T-helper 1 cell treated with Interleukin-12 subunit alpha and Interleukin-12 subunit beta and Interleukin-4 antibody, amounts not matched to agents 30 μg/mL and 1 μg/mL, for 36 hours (primary cell): ENCODE measurements around the gene ATG9A.

Source experiments
- H3K27ac Mint-ChIP-seq: one replicate; pipeline ENCODE4 v1.8.0; 2021; ENCODE audit warnings: mild to moderate bottlenecking, mixed read lengths
- H3K27me3 Mint-ChIP-seq: one replicate; pipeline ENCODE4 v1.8.0; 2021; ENCODE audit warnings: low read depth, mixed read lengths
- H3K36me3 Mint-ChIP-seq: one replicate; pipeline ENCODE4 v1.8.0; 2021; ENCODE audit warnings: low read depth, mixed read lengths
- H3K4me1 Mint-ChIP-seq: one replicate; pipeline ENCODE4 v1.8.0; 2021; ENCODE audit warnings: low read depth, mixed read lengths
- H3K4me3 Mint-ChIP-seq: one replicate; pipeline ENCODE4 v1.8.0; 2021; ENCODE audit warnings: mild to moderate bottlenecking, moderate library complexity, mixed read lengths
- H3K9me3 Mint-ChIP-seq: one replicate; pipeline ENCODE4 v1.8.0; 2021; ENCODE audit warnings: mixed read lengths

ATG9A gene

GRCh38 chr2:219229305-219230058, at the start of gene ATG9A, which contains the start of gene ANKZF1:
TSS of gene ATG9A (minus strand) at chr2:219229636. CDS start at chr2:219228024, 1,612 bp downstream.
TSS of gene ANKZF1 (plus strand) at chr2:219229806. CDS start at chr2:219230258, 452 bp downstream.
- no peaks in the 10 kb centered on the region for H3K9me3 Mint-ChIP-seq
- H3K27ac Mint-ChIP-seq: peak within 1 kb of the TSS; percentile 97
- H3K4me3 Mint-ChIP-seq: peak within 1 kb of the TSS; percentile 95
- H3K36me3 Mint-ChIP-seq: peaks cover 45% of the 10 kb centered on the region
- H3K4me1 Mint-ChIP-seq: peaks cover 49% of the 10 kb centered on the region
- H3K27me3 Mint-ChIP-seq: no peaks in the 10 kb centered on the region

GRCh38 chr2:219278655-219279150, 49.3 kb upstream of the ATG9A start:
- Mint-ChIP-seq H3K27ac (peak overlapping the region; percentile 98), H3K4me3 (peak overlapping the region; percentile 98), H3K9me3 (no peaks in the 10 kb centered on the region), H3K4me1 (peaks cover 35% of the 10 kb centered on the region), H3K36me3 (peaks cover 13% of the 10 kb centered on the region), H3K27me3 (peaks cover 4% of the 10 kb centered on the region)

- peak overlapping the region; percentile 98 for H3K27ac Mint-ChIP-seq
Measured at GRCh38 chr2:219277703-219278654, 48.5 kb upstream of the ATG9A start.

GRCh38 chr2:219274361-219274921, 45.0 kb upstream of the ATG9A start:
- H3K27ac Mint-ChIP-seq: no peak overlapping the region
- H3K4me3 Mint-ChIP-seq: no peak overlapping the region
- no peaks in the 10 kb centered on the region for H3K9me3 Mint-ChIP-seq
- H3K27me3 Mint-ChIP-seq: peaks cover 10% of the 10 kb centered on the region
- H3K4me1 Mint-ChIP-seq: peaks cover 20% of the 10 kb centered on the region
- H3K36me3 Mint-ChIP-seq: no peaks in the 10 kb centered on the region

More at GRCh38 chr2:219277703-219278654, 48.5 kb upstream of the ATG9A start:
- H3K4me1 Mint-ChIP-seq: peaks cover 35% of the 10 kb centered on the region
- peak overlapping the region; percentile 98 for H3K4me3 Mint-ChIP-seq
- H3K36me3 Mint-ChIP-seq: peaks cover 10% of the 10 kb centered on the region
- peaks cover 4% of the 10 kb centered on the region for H3K27me3 Mint-ChIP-seq
- H3K9me3 Mint-ChIP-seq: no peaks in the 10 kb centered on the region

- H3K9me3 Mint-ChIP-seq: no peaks in the 10 kb centered on the region
- H3K4me1 Mint-ChIP-seq: peaks cover 19% of the 10 kb centered on the region
- no peaks in the 10 kb centered on the region for H3K36me3 Mint-ChIP-seq
- no peak overlapping the region for H3K4me3 Mint-ChIP-seq
- no peak overlapping the region for H3K27ac Mint-ChIP-seq
- H3K27me3 Mint-ChIP-seq: peaks cover 10% of the 10 kb centered on the region
Measured at GRCh38 chr2:219273937-219274336, 44.5 kb upstream of the ATG9A start.

- H3K27me3 Mint-ChIP-seq: peaks cover 10% of the 10 kb centered on the region
- no peak overlapping the region for H3K4me3 Mint-ChIP-seq
- no peaks in the 10 kb centered on the region for H3K36me3 Mint-ChIP-seq
- H3K27ac Mint-ChIP-seq: no peak overlapping the region
- H3K4me1 Mint-ChIP-seq: peaks cover 9% of the 10 kb centered on the region
- no peaks in the 10 kb centered on the region for H3K9me3 Mint-ChIP-seq
Measured at GRCh38 chr2:219272995-219273394, 43.6 kb upstream of the ATG9A start.

- H3K9me3 Mint-ChIP-seq: no peaks in the 10 kb centered on the region
- no peak overlapping the region for H3K27ac Mint-ChIP-seq
- no peaks in the 10 kb centered on the region for H3K36me3 Mint-ChIP-seq
- H3K27me3 Mint-ChIP-seq: peaks cover 10% of the 10 kb centered on the region
- H3K4me3 Mint-ChIP-seq: no peak overlapping the region
- peaks cover 3% of the 10 kb centered on the region for H3K4me1 Mint-ChIP-seq
Measured at GRCh38 chr2:219272356-219272755, 42.9 kb upstream of the ATG9A start.

GRCh38 chr2:219271021-219271420, 41.6 kb upstream of the ATG9A start:
- peaks cover 10% of the 10 kb centered on the region for H3K27me3 Mint-ChIP-seq
- H3K9me3 Mint-ChIP-seq: no peaks in the 10 kb centered on the region
- H3K27ac Mint-ChIP-seq: no peak overlapping the region
- H3K36me3 Mint-ChIP-seq: no peaks in the 10 kb centered on the region
- H3K4me3 Mint-ChIP-seq: no peak overlapping the region
- no peaks in the 10 kb centered on the region for H3K4me1 Mint-ChIP-seq

GRCh38 chr2:219270055-219270372, 40.6 kb upstream of the ATG9A start:
- Mint-ChIP-seq H3K36me3 (no peaks in the 10 kb centered on the region), H3K4me3 (no peak overlapping the region), H3K4me1 (no peaks in the 10 kb centered on the region), H3K27me3 (peaks cover 10% of the 10 kb centered on the region), H3K9me3 (no peaks in the 10 kb centered on the region), H3K27ac (no peak overlapping the region)

- Mint-ChIP-seq H3K4me1 (no peaks in the 10 kb centered on the region), H3K36me3 (no peaks in the 10 kb centered on the region), H3K4me3 (no peak overlapping the region), H3K9me3 (no peaks in the 10 kb centered on the region), H3K27ac (no peak overlapping the region), H3K27me3 (peaks cover 6% of the 10 kb centered on the region)
Measured at GRCh38 chr2:219269362-219270054, 40.1 kb upstream of the ATG9A start.

- H3K4me1 Mint-ChIP-seq: no peaks in the 10 kb centered on the region
- H3K27ac Mint-ChIP-seq: no peak overlapping the region
- H3K27me3 Mint-ChIP-seq: peaks cover 6% of the 10 kb centered on the region
- H3K4me3 Mint-ChIP-seq: no peak overlapping the region
- H3K9me3 Mint-ChIP-seq: no peaks in the 10 kb centered on the region
- H3K36me3 Mint-ChIP-seq: no peaks in the 10 kb centered on the region
Measured at GRCh38 chr2:219268294-219268693, 38.9 kb upstream of the ATG9A start.

- peaks cover 9% of the 10 kb centered on the region for H3K27me3 Mint-ChIP-seq
- no peaks in the 10 kb centered on the region for H3K9me3 Mint-ChIP-seq
- no peaks in the 10 kb centered on the region for H3K4me1 Mint-ChIP-seq
- no peak overlapping the region for H3K27ac Mint-ChIP-seq
- H3K36me3 Mint-ChIP-seq: no peaks in the 10 kb centered on the region
- H3K4me3 Mint-ChIP-seq: no peak overlapping the region
Measured at GRCh38 chr2:219266886-219267285, 37.5 kb upstream of the ATG9A start.

GRCh38 chr2:219266232-219266631, 36.8 kb upstream of the ATG9A start:
- Mint-ChIP-seq H3K36me3 (no peaks in the 10 kb centered on the region), H3K27ac (no peak overlapping the region), H3K4me3 (no peak overlapping the region), H3K4me1 (no peaks in the 10 kb centered on the region), H3K27me3 (peaks cover 14% of the 10 kb centered on the region), H3K9me3 (no peaks in the 10 kb centered on the region)
